H1 (cell line): ENCODE measurements around the gene LCNL1. TPM values are rescaled to one million over a fixed set of nuclear protein-coding genes. Genes with fewer than 3 reads are reported as not detected.

Experiments used
- CTCF ChIA-PET: fragments of 300-600 bp; sonication (Branson Sonifier 250); formaldehyde crosslinking; loops from one replicate; lab custom pipeline; 2021; ENCODE audit not compliant: partially characterized antibody; lab: Charles Lee
- POLR2A ChIA-PET: fragments of 300-600 bp; sonication (Branson Sonifier 250); formaldehyde crosslinking; loops from one replicate; lab custom pipeline; 2021; ENCODE audit warnings: inconsistent platforms; ENCODE audit not compliant: partially characterized antibody; lab: Charles Lee
- DNase-seq, 2 experiments: peaks; one replicate each; pipeline versions ENCODE4 v3.0.0 to v3.0.0-alpha.2; 2010 to 2022; ENCODE audit warnings: low spot score in 2 of 2, low read depth in 1 of 2, mixed read lengths in 1 of 2
- FAIRE-seq: peaks from 2 replicates; lab custom pipeline; 2011; peaks lifted over from hg19 to GRCh38; lab: Jason Lieb, UNC
- H2AFZ ChIP-seq: 2 replicates; pipeline ENCODE4 v1.8.1; 2012; ENCODE audit warnings: low read length, inconsistent platforms
- H2AK5ac ChIP-seq: 2 replicates; pipeline ENCODE4 v1.6.1; 2013; ENCODE audit warnings: low read depth, low read length
- H2BK120ac ChIP-seq: replicated peaks from 2 replicates; pipeline ENCODE3; 2013; ENCODE audit warnings: low read depth, low read length, inconsistent platforms
- H2BK12ac ChIP-seq: 2 replicates; pipeline ENCODE4 v1.6.1; 2013; ENCODE audit warnings: low read depth, low read length
- H2BK15ac ChIP-seq: 2 replicates; pipeline ENCODE4 v1.6.1; 2013; ENCODE audit warnings: low read length
- H2BK20ac ChIP-seq: 2 replicates; pipeline ENCODE4 v1.6.1; 2013; ENCODE audit warnings: low read length
- H2BK5ac ChIP-seq: 2 replicates; pipeline ENCODE4 v1.6.1; 2013; ENCODE audit warnings: low read depth, low read length
- H3K14ac ChIP-seq: 2 replicates; pipeline ENCODE4 v1.6.1; 2013; ENCODE audit warnings: inconsistent platforms; ENCODE audit not compliant: insufficient read length
- H3K18ac ChIP-seq: 2 replicates; pipeline ENCODE4 v1.6.1; 2013; ENCODE audit warnings: low read length; ENCODE audit errors: extremely low read depth
- H3K23ac ChIP-seq: 2 replicates; pipeline ENCODE4 v1.6.1; 2013; ENCODE audit warnings: inconsistent platforms; ENCODE audit not compliant: insufficient read length
- H3K23me2 ChIP-seq: 2 replicates; pipeline ENCODE4 v1.6.1; 2013; ENCODE audit warnings: low read depth, low read length
- H3K27ac ChIP-seq: 2 replicates; pipeline ENCODE4 v1.6.1; 2011; ENCODE audit warnings: low read depth, low read length, inconsistent platforms
- H3K27me3 ChIP-seq, 4 experiments: replicated peaks in 1 of 4; 1 replicate in 1 of 4; 2 replicates in 3 of 4; pipeline versions ENCODE4 v1.6.1 to v1.8.1; 2011 to 2013; ENCODE audit warnings: low read length in 3 of 4, mild to moderate bottlenecking in 3 of 4, inconsistent platforms in 2 of 4, mixed read lengths in 2 of 4, moderate library complexity in 1 of 4; ENCODE audit not compliant: control insufficient read depth in 3 of 4, insufficient read depth in 3 of 4; ENCODE audit errors: extremely low read depth in 1 of 4
- H3K36me3 ChIP-seq, 4 experiments: 2 replicates each; pipeline versions ENCODE4 v1.6.1 to v1.8.1; 2011 to 2013; ENCODE audit warnings: mild to moderate bottlenecking in 4 of 4, low read length in 3 of 4, moderate library complexity in 2 of 4, control low read depth in 1 of 4, inconsistent platforms in 1 of 4; ENCODE audit not compliant: insufficient read depth in 4 of 4, control insufficient read depth in 2 of 4
- H3K4ac ChIP-seq: replicated peaks from 2 replicates; pipeline ENCODE3; 2013; ENCODE audit warnings: low read length, low read depth, mixed read lengths, inconsistent platforms; ENCODE audit not compliant: insufficient read length
- H3K4me1 ChIP-seq, 4 experiments: replicated peaks in 1 of 4; 1 replicate in 1 of 4; 2 replicates in 3 of 4; pipeline versions ENCODE4 v1.6.1 to v1.8.1; 2011 to 2013; ENCODE audit warnings: low read length in 3 of 4, inconsistent platforms in 2 of 4, mixed read lengths in 1 of 4; ENCODE audit not compliant: insufficient read depth in 4 of 4, control insufficient read depth in 3 of 4
- H3K4me2 ChIP-seq, 2 experiments: 2 replicates each; pipeline versions ENCODE4 v1.6.1 to v1.8.1; 2011 to 2013; ENCODE audit warnings: low read depth in 2 of 2, low read length in 2 of 2, control low read depth in 1 of 2, inconsistent platforms in 1 of 2, mild to moderate bottlenecking in 1 of 2; ENCODE audit not compliant: insufficient read depth in 1 of 2
- H3K4me3 ChIP-seq, 4 experiments: fragments of 200-600, 300-600 bp in 1 of 4; sonication (generic), shearing (Covaris generic), sonication (Bioruptor Twin) in 1 of 4; 2 replicates each; pipeline versions ENCODE4 v1.5.1 to v1.8.1; 2011 to 2016; ENCODE audit warnings: low read length in 4 of 4, low read depth in 3 of 4, control low read depth in 2 of 4, inconsistent platforms in 2 of 4, mild to moderate bottlenecking in 2 of 4, mixed read lengths in 1 of 4, moderate library complexity in 1 of 4; ENCODE audit not compliant: insufficient read depth in 2 of 4; ENCODE audit errors: extremely low read depth in 1 of 4
- H3K56ac ChIP-seq: replicated peaks from 2 replicates; pipeline ENCODE3; 2013; ENCODE audit warnings: low read depth, mild to moderate bottlenecking, mixed read lengths, low read length, inconsistent platforms; ENCODE audit not compliant: insufficient read length
- H3K79me1 ChIP-seq: 2 replicates; pipeline ENCODE4 v1.6.1; 2013; ENCODE audit warnings: low read depth, low read length, control low read depth
- H3K79me2 ChIP-seq, 2 experiments: 2 replicates each; pipeline versions ENCODE4 v1.6.1 to v1.8.1; 2012 to 2013; ENCODE audit warnings: low read length in 2 of 2, mild to moderate bottlenecking in 2 of 2, inconsistent platforms in 1 of 2; ENCODE audit not compliant: insufficient read depth in 2 of 2, control insufficient read depth in 1 of 2
- H3K9ac ChIP-seq, 4 experiments: replicated peaks in 1 of 4; 1 replicate in 1 of 4; 2 replicates in 3 of 4; pipeline versions ENCODE4 v1.6.1 to v1.8.1; 2011 to 2013; ENCODE audit warnings: low read depth in 3 of 4, low read length in 3 of 4, control low read depth in 2 of 4, mild to moderate bottlenecking in 2 of 4, moderate library complexity in 2 of 4, inconsistent platforms in 1 of 4; ENCODE audit errors: extremely low read depth in 1 of 4
- H3K9me3 ChIP-seq, 2 experiments: 2 replicates each; pipeline versions ENCODE4 v1.6.1 to v1.8.1; 2012 to 2013; ENCODE audit warnings: mild to moderate bottlenecking in 2 of 2, moderate library complexity in 2 of 2, control low read depth in 1 of 2, inconsistent platforms in 1 of 2, low read depth in 1 of 2, low read length in 1 of 2, mixed read lengths in 1 of 2; ENCODE audit not compliant: insufficient read depth in 2 of 2
- H4K20me1 ChIP-seq, 2 experiments: replicated peaks in 1 of 2; 2 replicates each; pipeline versions ENCODE3 to v1.8.1; 2011 to 2013; ENCODE audit warnings: inconsistent platforms in 2 of 2, low read length in 2 of 2, mild to moderate bottlenecking in 1 of 2; ENCODE audit not compliant: insufficient read depth in 2 of 2, control insufficient read depth in 1 of 2
- H4K5ac ChIP-seq: 2 replicates; pipeline ENCODE4 v1.6.1; 2013; ENCODE audit warnings: low read length, low read depth, mixed read lengths, inconsistent platforms; ENCODE audit not compliant: insufficient read length
- H4K8ac ChIP-seq: 2 replicates; pipeline ENCODE4 v1.8.0; 2013; ENCODE audit warnings: mild to moderate bottlenecking, moderate library complexity, low read length, inconsistent platforms; ENCODE audit not compliant: insufficient read depth; ENCODE audit errors: extremely low read depth
- H4K91ac ChIP-seq: replicated peaks from 2 replicates; pipeline ENCODE3; 2013; ENCODE audit warnings: low read length, mixed read lengths, inconsistent platforms; ENCODE audit not compliant: insufficient read length
- BACH1 ChIP-seq: IDR thresholded peaks from 2 replicates; pipeline ENCODE4 v1.6.1; 2012; ENCODE audit warnings: low read length, improper control_type of control experiment
- CBX8 ChIP-seq: fragments of 300-800, 300-1000 bp; sonication (generic); IDR thresholded peaks from 2 replicates; pipeline ENCODE4 v1.7.1; 2016; ENCODE audit warnings: low read depth, low read length, borderline replicate concordance
- CHD1 ChIP-seq: IDR thresholded peaks from 2 replicates; pipeline ENCODE4 v1.6.1; 2012; ENCODE audit warnings: low read depth, low read length, improper control_type of control experiment
- EZH2 ChIP-seq: fragments of 200-600 bp; sonication (generic); IDR thresholded peaks from 2 replicates; pipeline ENCODE4 v1.7.1; 2012; ENCODE audit warnings: low read depth, mild to moderate bottlenecking, moderate library complexity, low read length, inconsistent platforms; ENCODE audit not compliant: severe bottlenecking
- HDAC2 ChIP-seq, 2 experiments: fragments of 300-600 bp in 1 of 2; sonication (generic) in 1 of 2; IDR thresholded peaks; 2 replicates each; pipeline ENCODE4 v1.6.1; 2011 to 2012; ENCODE audit warnings: low read depth in 2 of 2, low read length in 2 of 2, mild to moderate bottlenecking in 2 of 2, moderate library complexity in 2 of 2, borderline replicate concordance in 1 of 2, inconsistent platforms in 1 of 2
- JUN ChIP-seq: IDR thresholded peaks from 2 replicates; pipeline ENCODE4 v1.6.1; 2011; ENCODE audit warnings: low read depth, mild to moderate bottlenecking, improper control_type of control experiment, low read length
- NANOG ChIP-seq: IDR thresholded peaks from 2 replicates; pipeline ENCODE4 v1.6.1; 2011; ENCODE audit warnings: low read length, low read depth, mild to moderate bottlenecking, inconsistent platforms; ENCODE audit not compliant: insufficient read depth, poor library complexity, severe bottlenecking
- NRF1 ChIP-seq: IDR thresholded peaks from 2 replicates; pipeline ENCODE4 v1.6.1; 2011; ENCODE audit warnings: mild to moderate bottlenecking, low read depth, low read length, improper control_type of control experiment
- RBBP5 ChIP-seq: IDR thresholded peaks from 2 replicates; pipeline ENCODE4 v1.7.1; 2012; ENCODE audit warnings: low read depth, mild to moderate bottlenecking, inconsistent platforms, low read length, moderate library complexity, borderline replicate concordance
- RFX5 ChIP-seq: IDR thresholded peaks from 2 replicates; pipeline ENCODE4 v1.6.1; 2011; ENCODE audit warnings: low read depth, low read length, improper control_type of control experiment, borderline replicate concordance
- RXRA ChIP-seq: IDR thresholded peaks from 2 replicates; pipeline ENCODE4 v1.6.1; 2011; ENCODE audit warnings: low read depth, mild to moderate bottlenecking, low read length, moderate library complexity; ENCODE audit not compliant: insufficient read depth
- TAF1 ChIP-seq: IDR thresholded peaks from 2 replicates; pipeline ENCODE4 v1.6.1; 2011; ENCODE audit warnings: mild to moderate bottlenecking, low read depth, low read length
- TCF12 ChIP-seq: IDR thresholded peaks from 2 replicates; pipeline ENCODE4 v1.6.1; 2011; ENCODE audit warnings: low read depth, mild to moderate bottlenecking, low read length
- ZNF274 ChIP-seq: IDR thresholded peaks from 2 replicates; pipeline ENCODE4 v1.7.0; 2012; ENCODE audit warnings: low read length, borderline replicate concordance; ENCODE audit errors: extremely low read depth
- WGBS, 2 experiments: shearing (Covaris generic) in 1 of 2; methylation state at CpG; one replicate each; pipeline versions ENCODE4 v1.1.6 to v1.1.7; 2013 to 2015; ENCODE audit warnings: low lambda C conversion rate in 2 of 2, mixed read lengths in 2 of 2, inconsistent platforms in 1 of 2, low coverage in 1 of 2, missing lambda C conversion rate in 1 of 2; ENCODE audit not compliant: insufficient replicate concordance in 2 of 2, insufficient coverage in 1 of 2, insufficient read length in 1 of 2; ENCODE audit errors: extremely low coverage in 1 of 2, missing lambda C conversion rate in 1 of 2; 5-methylcytosine and 5-hydroxymethylcytosine counted together
- polyA plus RNA-seq, 7 experiments: library from polyadenylated mRNA; depleted of rRNA in 3 of 7; stranded (reverse) in 5 of 7; unstranded in 2 of 7; fragments of >200 nt in 5 of 7; fragments of 200-250 nt in 2 of 7; gene quantifications; 1 replicate in 5 of 7; 2 replicates in 1 of 7; 4 replicates in 1 of 7; pipeline versions ENCODE4 v1.2.1 to v1.2.3, GENCODE V29; 2011 to 2013; ENCODE audit warnings: missing spikeins in 2 of 7, mixed read lengths in 2 of 7
- total RNA-seq: library from RNA; stranded (reverse); fragmentation: NEBNext Ultra II Directional; extraction: Animal tissue kit (Norgen Biotek cat#: 25700); gene quantifications from 2 replicates; pipeline ENCODE4 v1.2.1, GENCODE V29; 2021

Gene LCNL1
- total and polyA plus RNA-seq, 2 of the 8 experiments (the other 6 are each of a cell fraction or from before 2014, with no cell fraction given): 0.11 TPM; not detected in 1

DNA sequence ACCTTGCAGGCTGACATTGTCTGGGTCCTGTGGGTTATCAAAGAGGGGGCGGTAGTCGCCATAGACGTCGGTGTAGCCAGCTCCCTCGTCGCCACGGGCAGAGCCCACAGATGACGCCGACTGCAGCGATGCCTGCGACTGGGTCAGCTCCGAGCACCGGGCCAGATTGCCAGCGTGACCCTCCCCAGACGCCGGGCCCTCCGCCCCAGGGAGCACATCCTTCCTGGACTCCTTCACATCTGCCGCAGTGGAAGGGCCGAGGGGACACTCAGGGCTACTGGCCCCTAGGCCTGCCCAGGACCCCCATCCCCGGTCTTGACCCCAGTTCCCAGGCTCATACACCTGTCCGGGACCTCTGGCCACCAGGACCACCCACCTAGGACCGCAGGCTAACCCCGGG lies 31.4 kb downstream of the LCNL1 start:
- H3K4me1 ChIP-seq: peaks cover 0 to 7% (median under 1%) of the 10 kb centered on the region in 4 experiments; a peak in 2 of 7 replicates
- H3K79me2 ChIP-seq: no peaks in the 10 kb centered on the region
- 85% methylated on average over 19 of the region's 23 CpGs; no CpG with 5 or more reads in 1 of the 2 experiments for WGBS, 2 experiments
- H2BK5ac ChIP-seq: no peak overlapping the region
- H3K79me1 ChIP-seq: no peaks in the 10 kb centered on the region
- H3K36me3 ChIP-seq: peaks cover 0 to 13% (median 0%) of the 10 kb centered on the region in 4 experiments; a peak in 1 of 8 replicates
- no peak overlapping the region for H2BK12ac ChIP-seq
- H4K91ac ChIP-seq: no peak overlapping the region
- H2AFZ ChIP-seq: no peak overlapping the region
- H3K23me2 ChIP-seq: no peaks in the 10 kb centered on the region; the same call in 1 of the 2 replicates
- H3K27ac ChIP-seq: no peak overlapping the region
- no peaks in the 10 kb centered on the region for H4K20me1 ChIP-seq
- no peak overlapping the region for H3K56ac ChIP-seq
- H2BK15ac ChIP-seq: no peak overlapping the region
- FAIRE-seq (no peak), DNase-seq (no peak)
- H3K4me3 ChIP-seq: no peak overlapping the region
- no peak overlapping the region for H2AK5ac ChIP-seq
- H4K8ac ChIP-seq: no peak overlapping the region; the same call in 1 of the 2 replicates
- H3K4me2 ChIP-seq: no peak overlapping the region
- H3K23ac ChIP-seq: no peak overlapping the region
- H3K4ac ChIP-seq: no peak overlapping the region
- no peak overlapping the region for H2BK20ac ChIP-seq
- H4K5ac ChIP-seq: no peak overlapping the region
- H3K14ac ChIP-seq: no peak overlapping the region
- H3K18ac ChIP-seq: no peak overlapping the region
- H2BK120ac ChIP-seq: no peak overlapping the region
- ChIA-PET POLR2A (interaction anchor here (0.8 kb wide), 1 partner anchor 12 kb away, joined by 3 read pairs; no protein-coding TSS in a partner anchor), CTCF (interaction anchor here (1.0 to 2.8 kb wide), 6 partner anchors 15 to 87 kb away, joined by 3 to 11 read pairs (median 4); no protein-coding TSS in a partner anchor)
- H3K9ac ChIP-seq: no peak overlapping the region
- peaks cover 0 to 27% of the 10 kb centered on the region in 2 experiments; a peak in 2 of 4 replicates for H3K9me3 ChIP-seq
- no peaks in the 10 kb centered on the region; a peak in 1 of 7 replicates for H3K27me3 ChIP-seq
- no peak for TF ChIP-seq TAF1
- no peak for TF ChIP-seq TCF12
- no peak for TF ChIP-seq CBX8
- no peak for TF ChIP-seq RFX5
- no peak for TF ChIP-seq HDAC2 (IDR thresholded peaks at IDR 0.05; ENCODE audit: borderline replicate concordance in 1 of 2, low read depth in 2 of 2, low read length in 2 of 2)
- TF ChIP-seq NRF1: no peak
- no peak for TF ChIP-seq EZH2
- TF ChIP-seq ZNF274: no peak
- no peak for TF ChIP-seq NANOG
- TF ChIP-seq RBBP5: no peak
- no peak for TF ChIP-seq CHD1
- no peak for TF ChIP-seq JUN
- TF ChIP-seq BACH1: no peak
- no peak for TF ChIP-seq RXRA
